Esophagus squamous epithelium (tissue), 4 donors: ENCODE results near the gene THOC5.

Experiments
- POLR2A ChIP-seq, 4 donors: fragments of 450-650 bp; IDR thresholded peaks; one replicate each; pipeline ENCODE4 v1.6.1; 2017; ENCODE audit warnings: antibody characterized with exemption in 4 of 4, mild to moderate bottlenecking in 4 of 4, moderate library complexity in 3 of 4
- TF ChIP-seq, protein P1 (sequence below), 6 experiments: fragments of 450-650 bp in 4 of 6; fragments of 200-600 bp in 2 of 6; sonication (generic) in 2 of 6; IDR thresholded peaks; one replicate each; pipeline ENCODE4 v1.5.1; 2016 to 2019; ENCODE audit warnings: antibody characterized with exemption in 6 of 6, mild to moderate bottlenecking in 4 of 6, moderate library complexity in 4 of 6

DNA sequence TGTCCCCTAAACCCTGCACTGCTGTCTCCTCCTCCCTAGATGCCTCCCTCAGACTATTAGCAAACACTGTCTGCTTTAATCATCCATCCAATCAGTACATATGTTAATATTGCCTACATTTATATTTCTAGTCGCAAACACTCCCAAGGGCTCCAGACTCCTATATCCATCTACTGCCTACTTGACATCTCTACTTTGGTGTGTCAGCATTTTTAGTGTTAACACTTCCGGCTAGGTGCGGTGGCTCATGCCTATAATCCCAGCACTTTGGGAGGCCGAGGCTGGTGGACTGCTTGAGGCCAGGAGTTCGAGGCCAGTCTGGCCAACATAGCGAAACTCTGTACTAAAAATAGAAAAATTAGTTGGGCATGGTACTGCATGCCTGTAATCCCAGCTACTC lies 5.5 kb upstream of the THOC5 start:
- TF ChIP-seq, protein P1, sequence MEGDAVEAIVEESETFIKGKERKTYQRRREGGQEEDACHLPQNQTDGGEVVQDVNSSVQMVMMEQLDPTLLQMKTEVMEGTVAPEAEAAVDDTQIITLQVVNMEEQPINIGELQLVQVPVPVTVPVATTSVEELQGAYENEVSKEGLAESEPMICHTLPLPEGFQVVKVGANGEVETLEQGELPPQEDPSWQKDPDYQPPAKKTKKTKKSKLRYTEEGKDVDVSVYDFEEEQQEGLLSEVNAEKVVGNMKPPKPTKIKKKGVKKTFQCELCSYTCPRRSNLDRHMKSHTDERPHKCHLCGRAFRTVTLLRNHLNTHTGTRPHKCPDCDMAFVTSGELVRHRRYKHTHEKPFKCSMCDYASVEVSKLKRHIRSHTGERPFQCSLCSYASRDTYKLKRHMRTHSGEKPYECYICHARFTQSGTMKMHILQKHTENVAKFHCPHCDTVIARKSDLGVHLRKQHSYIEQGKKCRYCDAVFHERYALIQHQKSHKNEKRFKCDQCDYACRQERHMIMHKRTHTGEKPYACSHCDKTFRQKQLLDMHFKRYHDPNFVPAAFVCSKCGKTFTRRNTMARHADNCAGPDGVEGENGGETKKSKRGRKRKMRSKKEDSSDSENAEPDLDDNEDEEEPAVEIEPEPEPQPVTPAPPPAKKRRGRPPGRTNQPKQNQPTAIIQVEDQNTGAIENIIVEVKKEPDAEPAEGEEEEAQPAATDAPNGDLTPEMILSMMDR (IDR thresholded peaks at IDR 0.05), result no peak
- no peak for TF ChIP-seq POLR2A (IDR thresholded peaks at IDR 0.05)
